HepG2 (cell line): ENCODE measurements around the gene CTPS2. TPM values are rescaled to one million over a fixed set of nuclear protein-coding genes. Genes with fewer than 3 reads are reported as not detected.
A peak's percentile ranks its signal among the peaks of the same experiment; 100 is the strongest.

Experiments
- ATAC-seq: fragments of 200-7000 bp; cut with Tn5 transposase; 3 replicates; pipeline ENCODE4 v1.9.1; 2020; ENCODE audit warnings: mild to moderate bottlenecking, moderate library complexity
- BruUV-seq: library from RNA; stranded (reverse); fragments of 400-500 nt; replicated peaks from 2 replicates; lab custom pipeline; 2021; lab: Mats Ljungman, UMichigan
- CTCF ChIA-PET: fragments of 300-600 bp; formaldehyde crosslinking; extraction: SDS; loops from one replicate; lab custom pipeline; 2021; ENCODE audit warnings: low total read pairs, inconsistent platforms, low intra/inter-chr PET ratio; lab: Yijun Ruan, JAX
- POLR2A ChIA-PET: fragments of 350-600 bp; sonication (Branson Sonifier 250); formaldehyde crosslinking; loops from one replicate; lab custom pipeline; 2020; ENCODE audit warnings: antibody characterized with exemption, inconsistent platforms; lab: Yijun Ruan, JAX
- DNase-seq: peaks from one replicate; pipeline ENCODE4 v3.0.0-alpha.2; 2015; ENCODE audit warnings: low spot score
- FAIRE-seq: peaks from 3 replicates; lab custom pipeline; 2011; peaks lifted over from hg19 to GRCh38; lab: Jason Lieb, UNC
- H2AFZ ChIP-seq: one replicate; pipeline ENCODE4 v1.6.1; 2011; ENCODE audit warnings: low read length, inconsistent platforms
- H3K27ac ChIP-seq: fragments of 300-600 bp; 3 replicates; pipeline ENCODE4 v1.8.0; 2011; ENCODE audit warnings: mixed run types, mild to moderate bottlenecking, mixed read lengths, low read length, inconsistent platforms; ENCODE audit not compliant: insufficient read depth; ENCODE audit errors: extremely low read length
- H3K27me3 ChIP-seq, 2 experiments: fragments of 200-600 bp in 1 of 2; 2 replicates in 1 of 2; 3 replicates in 1 of 2; pipeline versions ENCODE4 v1.6.0 to v1.8.0; 2011; ENCODE audit warnings: low read length in 2 of 2, mild to moderate bottlenecking in 2 of 2, moderate library complexity in 2 of 2, inconsistent platforms in 1 of 2; ENCODE audit not compliant: insufficient read depth in 2 of 2, control insufficient read depth in 1 of 2
- H3K36me3 ChIP-seq, 2 experiments: fragments of 200-600 bp in 1 of 2; replicated peaks in 1 of 2; 2 replicates in 1 of 2; 3 replicates in 1 of 2; pipeline versions ENCODE4 v1.5.1 to v1.8.0; 2011; ENCODE audit warnings: low read length in 2 of 2, inconsistent platforms in 1 of 2; ENCODE audit not compliant: insufficient read depth in 2 of 2, control insufficient read depth in 1 of 2
- H3K4me1 ChIP-seq: 2 replicates; pipeline ENCODE4 v1.5.1; 2012; ENCODE audit warnings: low read length, inconsistent platforms; ENCODE audit not compliant: insufficient read depth
- H3K4me2 ChIP-seq: 2 replicates; pipeline ENCODE4 v1.6.0; 2011; ENCODE audit warnings: low read depth, low read length, inconsistent platforms
- H3K4me3 ChIP-seq, 3 experiments: fragments of 200-600 bp in 1 of 3; sonication (generic), shearing (Covaris generic) in 1 of 3; replicated peaks in 1 of 3; 2 replicates each; pipeline ENCODE4 v1.5.1; 2011 to 2016; ENCODE audit warnings: low read length in 3 of 3, inconsistent platforms in 2 of 3, low read depth in 2 of 3, mild to moderate bottlenecking in 2 of 3, control low read depth in 1 of 3, mixed read lengths in 1 of 3; ENCODE audit not compliant: insufficient read depth in 1 of 3
- H3K79me2 ChIP-seq: one replicate; pipeline ENCODE4 v1.6.1; 2011; ENCODE audit warnings: low read length, inconsistent platforms; ENCODE audit not compliant: insufficient read depth
- H3K9ac ChIP-seq: 2 replicates; pipeline ENCODE4 v1.6.0; 2011; ENCODE audit warnings: mild to moderate bottlenecking, low read depth, low read length, inconsistent platforms; ENCODE audit not compliant: insufficient read depth
- H3K9me3 ChIP-seq: 2 replicates; pipeline ENCODE4 v1.5.1; 2012; ENCODE audit warnings: mild to moderate bottlenecking, low read length
- H4K20me1 ChIP-seq: 2 replicates; pipeline ENCODE4 v1.6.0; 2011; ENCODE audit warnings: inconsistent platforms, mild to moderate bottlenecking, low read length, moderate library complexity; ENCODE audit not compliant: insufficient read depth
- HOXA7 ChIP-seq: sonication (generic); formaldehyde crosslinking; IDR thresholded peaks from 2 replicates; pipeline ENCODE4 v1.8.1; 2022; ENCODE audit warnings: mild to moderate bottlenecking, missing genetic modification reagents, moderate library complexity
- RARA ChIP-seq: IDR thresholded peaks from 2 replicates; pipeline ENCODE4 v1.6.1; 2016; ENCODE audit warnings: missing genetic modification reagents, missing compliant biosample characterization
- SKI ChIP-seq: fragments of 450-650 bp; IDR thresholded peaks from one replicate; pipeline ENCODE4 v1.6.1; 2018; ENCODE audit warnings: mild to moderate bottlenecking; ENCODE audit not compliant: partially characterized antibody
- SOX6 ChIP-seq, 2 experiments: fragments of 450-650 bp in 1 of 2; sonication (generic) in 1 of 2; formaldehyde crosslinking in 1 of 2; IDR thresholded peaks; 2 replicates each; pipeline versions ENCODE4 v1.4.0 to v1.6.1; 2017 to 2020; ENCODE audit warnings: antibody characterized with exemption in 1 of 2, mild to moderate bottlenecking in 1 of 2, missing genetic modification reagents in 1 of 2
- ZNF446 ChIP-seq: sonication (generic); formaldehyde crosslinking; IDR thresholded peaks from 2 replicates; pipeline ENCODE4 v1.5.0; 2020; ENCODE audit warnings: mild to moderate bottlenecking, missing genetic modification reagents
- ZNF572 ChIP-seq: sonication (generic); formaldehyde crosslinking; IDR thresholded peaks from 2 replicates; pipeline ENCODE4 v1.5.1; 2020; ENCODE audit warnings: mild to moderate bottlenecking, missing genetic modification reagents
- ZNF652 ChIP-seq: IDR thresholded peaks from 2 replicates; pipeline ENCODE4 v1.6.1; 2016; ENCODE audit warnings: low read depth, borderline replicate concordance
- WGBS: methylation state at CpG from one replicate; pipeline ENCODE4 v1.1.6; 2017; ENCODE audit warnings: low lambda C conversion rate; 5-methylcytosine and 5-hydroxymethylcytosine counted together
- in situ Hi-C: cut with HindIII; loops from 2 replicates; pipeline ENCODE4 v1.10.0; 2017; ENCODE audit warnings: low pct_unique_long_range_greater_than_20kb; ENCODE audit not compliant: extremely low pct_ligation_motif_present
- intact Hi-C: fragments of 100-400 bp; cut with micrococcal nuclease; formaldehyde crosslinking; loops from one replicate; pipeline ENCODE4 v1.10.0; 2022; ENCODE audit not compliant: unreplicated experiment
- polyA plus RNA-seq, 8 experiments: library from polyadenylated mRNA; depleted of rRNA in 3 of 8; stranded (reverse) in 7 of 8; unstranded in 1 of 8; fragments of >200 nt; fragmentation: Illumina TruSeq in 4 of 8; extraction: Trizol in 4 of 8; gene quantifications; 2 replicates each; pipeline versions ENCODE4 v1.2.1 to v1.2.3, GENCODE V29; 2011 to 2016; ENCODE audit warnings: low read depth in 4 of 8, missing spikeins in 1 of 8, mixed read lengths in 1 of 8; ENCODE audit not compliant: insufficient read depth in 1 of 8
- total RNA-seq, 5 experiments: library from RNA; depleted of rRNA; stranded (reverse); fragments of >200 nt; fragmentation: Illumina TruSeq; extraction: Trizol; gene quantifications; 2 replicates each; pipeline ENCODE4 v1.2.3, GENCODE V29; 2016; ENCODE audit warnings: low read depth in 1 of 5
- TF ChIP-seq, protein P1 (sequence below): fragments of 450-650 bp; IDR thresholded peaks from 2 replicates; pipeline ENCODE4 v1.6.1; 2017; ENCODE audit warnings: mild to moderate bottlenecking

The CTPS2 gene
- total and polyA plus RNA-seq, 2 of the 13 experiments (the other 11 are each of a cell fraction or from before 2014, with no cell fraction given), result 10.3 to 26.1 TPM

DNA sequence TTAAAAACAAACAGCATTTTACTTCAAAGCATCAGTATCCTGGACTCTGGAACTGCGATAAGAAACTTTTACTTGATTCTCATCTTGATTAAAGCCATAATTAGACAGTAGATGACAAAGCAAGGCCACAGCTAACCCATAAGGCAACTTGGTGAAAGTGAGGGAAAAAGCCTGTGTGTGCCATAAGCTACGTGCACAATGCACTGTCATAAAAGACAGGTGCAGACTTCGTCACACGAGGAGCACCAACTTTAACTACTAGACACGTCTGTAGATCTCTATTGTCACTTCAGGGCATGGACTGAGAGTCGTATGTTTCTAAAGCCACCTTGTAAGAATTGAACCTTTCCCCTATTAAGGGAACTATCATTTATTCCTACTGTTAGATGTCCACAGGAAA, 13.1 kb downstream of the CTPS2 start:
- Histone ChIP-seq H3K4me1 (peaks cover 38% of the 10 kb centered on the region), H3K36me3 (no peaks in the 10 kb centered on the region; a peak in 1 of 5 replicates), H3K27ac (no peak overlapping the region), H3K4me2 (no peak overlapping the region), H4K20me1 (no peaks in the 10 kb centered on the region), H3K9ac (no peak overlapping the region), H3K9me3 (no peaks in the 10 kb centered on the region), H2AFZ (no peak overlapping the region), H3K4me3 (no peak overlapping the region), H3K79me2 (no peaks in the 10 kb centered on the region), H3K27me3 (no peaks in the 10 kb centered on the region)
- DNase-seq (no peak), ATAC-seq (no peak), FAIRE-seq (no peak)
- CTCF ChIA-PET, result no interaction called here
- in situ Hi-C loops (no loop called here), intact Hi-C loops (loop anchor here (10.0 kb wide), 1 partner anchor 575 kb away; the partner anchor contains the start of gene GRPR)
- no peak for TF ChIP-seq ZNF572 (CRISPR knock-in tag)
- TF ChIP-seq HOXA7 (CRISPR knock-in tag), result no peak
- POLR2A ChIA-PET, result no interaction called here
- WGBS, result 93% methylated on average over 6 of the region's 6 CpGs
- no TSS peak for BruUV-seq

DNA sequence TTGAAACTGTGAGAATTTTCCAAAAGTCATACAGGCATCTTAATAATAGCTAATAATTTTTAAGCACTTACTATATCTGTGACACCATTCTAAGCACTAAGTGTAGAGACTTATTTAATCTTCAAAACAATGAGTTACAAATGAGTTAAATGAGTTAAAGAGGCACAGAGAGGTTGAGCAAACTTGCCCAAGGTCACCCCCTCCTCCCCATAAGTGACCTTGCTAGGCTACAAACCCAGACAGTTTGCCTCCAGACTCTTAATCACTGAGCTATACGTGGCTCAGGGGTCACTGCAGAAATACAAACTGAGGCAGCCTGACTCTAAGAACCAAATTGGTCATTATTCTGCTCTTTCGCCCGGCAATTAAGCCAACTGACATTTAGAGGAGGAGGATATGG, 15.5 kb downstream of the CTPS2 start:
- no peaks in the 10 kb centered on the region for H4K20me1 ChIP-seq
- H3K27me3 ChIP-seq, result no peaks in the 10 kb centered on the region
- no peak overlapping the region for H3K4me3 ChIP-seq
- intact Hi-C loops, result loop anchor here (10.0 kb wide), 1 partner anchor 572 kb away; the partner anchor contains the start of gene GRPR
- WGBS, result 33% methylated on average over 3 of the region's 3 CpGs
- ATAC-seq (peak; percentile 45; the same call in 2 of the 3 replicates), FAIRE-seq (peak; percentile 28), DNase-seq (no peak)
- H3K4me1 ChIP-seq, result peaks cover 25% of the 10 kb centered on the region
- H3K27ac ChIP-seq, result no peak overlapping the region
- ChIA-PET CTCF (no interaction called here), POLR2A (interaction anchor here (1.6 to 2.5 kb wide), 2 partner anchors 16 to 74 kb away, joined by 3 to 13 read pairs; no protein-coding TSS in a partner anchor)
- no peak overlapping the region for H2AFZ ChIP-seq
- no peaks in the 10 kb centered on the region for H3K9me3 ChIP-seq
- peaks cover 1 to 8% of the 10 kb centered on the region in 2 experiments; a peak in 3 of 5 replicates for H3K36me3 ChIP-seq
- H3K4me2 ChIP-seq, result no peak overlapping the region
- no TSS peak for BruUV-seq
- peak; percentile 24 for TF ChIP-seq SKI
- no peak for TF ChIP-seq SOX6 (IDR thresholded peaks at IDR 0.05)
- TF ChIP-seq SOX6 (CRISPR knock-in tag; IDR thresholded peaks at IDR 0.05), result peak; percentile 19; the same call in 1 of the 2 replicates
- TF ChIP-seq ZNF446 (CRISPR knock-in tag), result no peak
- TF ChIP-seq ZNF652 (CRISPR knock-in tag), result peak; percentile 71
- 0 out of 2 replicates have a peak, but pooled peaks have one; percentile 26 for TF ChIP-seq RARA (CRISPR knock-in tag)
- TF ChIP-seq, protein P1, sequence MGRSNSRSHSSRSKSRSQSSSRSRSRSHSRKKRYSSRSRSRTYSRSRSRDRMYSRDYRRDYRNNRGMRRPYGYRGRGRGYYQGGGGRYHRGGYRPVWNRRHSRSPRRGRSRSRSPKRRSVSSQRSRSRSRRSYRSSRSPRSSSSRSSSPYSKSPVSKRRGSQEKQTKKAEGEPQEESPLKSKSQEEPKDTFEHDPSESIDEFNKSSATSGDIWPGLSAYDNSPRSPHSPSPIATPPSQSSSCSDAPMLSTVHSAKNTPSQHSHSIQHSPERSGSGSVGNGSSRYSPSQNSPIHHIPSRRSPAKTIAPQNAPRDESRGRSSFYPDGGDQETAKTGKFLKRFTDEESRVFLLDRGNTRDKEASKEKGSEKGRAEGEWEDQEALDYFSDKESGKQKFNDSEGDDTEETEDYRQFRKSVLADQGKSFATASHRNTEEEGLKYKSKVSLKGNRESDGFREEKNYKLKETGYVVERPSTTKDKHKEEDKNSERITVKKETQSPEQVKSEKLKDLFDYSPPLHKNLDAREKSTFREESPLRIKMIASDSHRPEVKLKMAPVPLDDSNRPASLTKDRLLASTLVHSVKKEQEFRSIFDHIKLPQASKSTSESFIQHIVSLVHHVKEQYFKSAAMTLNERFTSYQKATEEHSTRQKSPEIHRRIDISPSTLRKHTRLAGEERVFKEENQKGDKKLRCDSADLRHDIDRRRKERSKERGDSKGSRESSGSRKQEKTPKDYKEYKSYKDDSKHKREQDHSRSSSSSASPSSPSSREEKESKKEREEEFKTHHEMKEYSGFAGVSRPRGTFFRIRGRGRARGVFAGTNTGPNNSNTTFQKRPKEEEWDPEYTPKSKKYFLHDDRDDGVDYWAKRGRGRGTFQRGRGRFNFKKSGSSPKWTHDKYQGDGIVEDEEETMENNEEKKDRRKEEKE, result no peak
- no peaks in the 10 kb centered on the region for H3K79me2 ChIP-seq
- no peak overlapping the region for H3K9ac ChIP-seq
- in situ Hi-C loops, result no loop called here
